Measurements from ENCODE around the gene SYF2.
"Not testable (repeated sequence)": the region's sequence is repeated elsewhere in the genome, so short reads cannot be mapped to it uniquely, and the experiment has no call there.

The SYF2 gene

DNA sequence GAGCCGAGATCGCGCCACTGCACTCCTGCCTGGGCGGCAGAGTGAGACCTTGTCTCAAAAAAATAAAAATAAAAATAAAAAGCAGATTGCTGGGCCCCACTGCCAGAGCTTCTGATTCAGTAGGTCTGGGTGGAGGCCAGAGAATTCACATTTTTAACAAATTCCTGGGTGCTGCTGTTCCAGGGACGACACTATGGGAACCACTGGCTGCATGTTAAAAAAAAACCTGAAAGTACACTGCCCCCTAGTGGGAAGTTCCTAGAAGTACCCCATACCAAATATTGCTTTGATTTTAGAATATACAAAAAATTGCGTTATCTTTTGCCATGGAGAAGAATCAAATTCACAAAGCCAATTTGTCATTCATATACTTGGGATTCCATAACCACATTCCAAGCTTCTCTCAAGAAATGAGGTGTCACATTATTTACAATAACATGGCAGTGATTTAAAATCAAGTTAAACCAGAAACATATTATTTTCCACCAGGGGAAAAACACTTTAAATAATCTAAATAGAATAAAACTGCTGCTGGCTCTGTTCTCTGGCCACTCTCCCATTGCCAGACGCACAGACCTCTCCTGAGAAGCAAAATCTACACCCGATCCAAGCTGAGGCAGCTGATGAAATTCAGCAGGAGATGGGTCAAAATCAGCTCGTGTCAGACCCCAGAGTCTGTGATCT is 27.4 kb downstream of the SYF2 start:
- DNase-seq, result peak; percentile 80

DNA sequence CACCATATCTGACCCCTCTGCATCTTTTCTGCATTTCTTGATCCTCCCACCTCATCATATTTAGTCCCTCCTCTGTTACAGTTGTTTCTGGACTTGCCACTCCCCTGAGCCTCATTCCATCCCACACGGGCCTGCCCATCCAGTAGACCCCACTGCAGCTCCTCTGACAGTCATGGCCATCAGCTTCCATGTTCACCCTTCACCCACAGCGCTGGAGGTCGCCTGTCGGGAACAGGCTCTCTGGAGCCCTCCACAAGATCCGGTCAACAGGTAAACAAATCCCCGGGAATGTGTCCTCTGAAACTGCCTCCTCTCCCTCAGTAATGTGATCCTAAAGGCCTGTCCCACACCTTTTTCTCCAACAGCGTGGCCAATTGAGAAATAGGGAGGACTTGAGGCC is 31.3 kb downstream of the SYF2 start:
- DNase-seq, result no peak

DNA sequence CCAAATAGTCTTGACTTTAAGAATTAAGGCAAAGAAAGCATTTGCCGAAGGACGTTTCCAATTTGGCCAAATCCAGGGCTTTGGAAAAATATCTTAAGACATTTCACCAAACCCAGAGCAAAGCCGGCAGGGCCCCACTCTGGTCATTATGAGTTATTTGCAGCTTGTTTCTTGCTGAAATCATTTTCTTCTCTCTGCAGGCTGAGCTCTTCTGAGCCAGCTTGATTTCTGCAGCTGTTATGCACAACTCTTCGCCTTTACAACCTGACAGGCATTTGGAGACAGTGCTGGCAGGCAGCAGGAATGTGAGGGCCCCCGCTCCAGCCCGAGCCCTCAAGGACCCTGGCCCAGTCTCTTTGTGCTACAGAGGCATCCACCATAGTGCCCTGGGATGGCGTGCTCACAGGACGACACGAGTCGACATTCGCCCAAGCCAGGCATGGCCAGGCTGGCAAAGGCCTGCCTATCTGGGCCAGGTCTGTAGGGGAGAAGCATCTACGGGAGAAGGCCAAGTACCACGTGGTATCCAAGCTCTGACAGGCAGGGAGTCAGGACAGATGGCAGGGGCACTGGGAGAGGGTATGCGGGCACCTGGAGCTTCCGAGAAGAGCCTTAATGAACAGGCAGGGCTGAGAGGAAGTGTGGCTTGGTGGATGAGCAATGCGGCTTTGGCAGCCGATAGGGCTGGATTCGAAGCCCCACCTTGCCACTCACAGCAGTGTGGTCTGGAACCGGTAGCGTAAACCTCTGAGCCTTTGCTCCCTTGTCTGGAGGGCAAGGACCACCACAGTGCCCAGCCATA is 32.3 kb downstream of the SYF2 start:
- DNase-seq, result no peak

DNA sequence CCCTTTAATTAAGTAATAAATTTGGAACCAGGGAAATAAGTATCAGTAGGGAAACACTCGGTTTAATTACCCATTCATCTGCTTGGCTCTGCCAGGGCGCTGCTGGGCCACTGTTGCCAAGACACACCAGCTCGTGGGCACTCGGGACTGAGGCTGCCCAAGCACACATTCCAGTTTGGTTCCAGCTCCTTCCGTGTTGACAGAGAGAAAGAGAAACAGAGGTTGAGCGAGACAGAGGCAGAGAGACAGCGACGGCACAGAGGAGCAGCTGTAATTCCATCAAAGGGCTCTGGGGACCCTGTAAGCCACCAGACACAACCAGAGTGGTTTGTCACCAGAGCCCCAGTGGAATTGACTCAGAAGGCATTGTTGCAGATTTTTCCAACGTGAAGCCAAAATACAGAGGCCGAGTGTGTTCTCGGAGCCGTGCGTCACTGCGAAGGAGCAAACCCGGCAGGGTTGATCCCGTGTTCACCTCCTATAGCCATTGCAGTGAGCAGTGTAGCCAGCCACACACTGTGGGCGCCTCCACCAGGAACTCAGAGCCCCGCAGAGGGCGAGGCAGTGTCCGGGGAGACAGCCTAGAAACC is 33.5 kb downstream of the SYF2 start:
- DNase-seq, result peak; percentile 57

GRCh38 chr1:25197982-25198662 is 34.2 kb downstream of the SYF2 start:
- DNase-seq, result peak; percentile 46

- DNase-seq, result no peak
Observed at GRCh38 chr1:25197235-25197975, 34.9 kb downstream of the SYF2 start.

- no peak for DNase-seq
Observed at GRCh38 chr1:25196830-25197229, 35.5 kb downstream of the SYF2 start.

DNA sequence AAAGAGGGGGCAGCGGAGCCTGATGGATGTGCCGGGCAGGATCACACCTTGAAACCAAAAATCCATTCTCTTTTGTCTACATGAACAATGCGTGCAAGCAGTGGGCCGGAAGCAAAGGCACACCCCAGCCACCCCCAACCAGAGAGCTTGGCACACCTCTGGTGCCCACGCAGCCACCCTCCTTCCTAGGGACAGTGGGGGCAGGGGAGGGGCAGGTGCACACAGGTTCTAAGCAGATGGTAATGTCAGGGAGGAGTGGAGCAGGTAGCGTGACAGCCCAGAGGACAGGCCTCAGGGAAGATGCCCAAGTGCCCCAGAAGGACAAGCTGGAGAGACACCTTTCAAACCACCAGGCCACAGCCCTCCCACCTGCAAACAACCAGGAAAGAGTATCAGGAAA is 36.5 kb downstream of the SYF2 start:
- no peak for DNase-seq

DNA sequence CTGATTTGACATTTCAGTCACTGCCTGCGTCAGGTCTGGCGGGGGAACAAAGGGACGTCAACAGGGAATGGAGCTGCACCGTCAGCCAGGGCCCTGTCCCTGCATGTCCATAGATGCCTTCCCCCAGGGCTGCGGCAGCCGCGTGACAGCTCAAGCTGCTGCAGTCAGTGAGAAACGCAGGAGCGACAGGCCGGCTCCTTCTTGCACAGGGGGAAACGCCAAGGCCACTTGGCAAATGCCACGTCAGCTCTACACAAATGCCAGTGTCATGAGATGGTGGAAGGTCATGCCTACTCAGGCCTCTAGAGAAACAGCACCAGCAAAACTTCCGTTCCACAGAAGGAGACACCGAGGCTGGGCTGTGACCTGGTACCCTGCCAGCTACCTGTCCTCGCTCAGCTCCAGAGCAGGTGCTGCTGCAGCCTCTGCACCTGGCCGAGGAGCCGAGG is 37.7 kb downstream of the SYF2 start:
- no peak for DNase-seq

DNA sequence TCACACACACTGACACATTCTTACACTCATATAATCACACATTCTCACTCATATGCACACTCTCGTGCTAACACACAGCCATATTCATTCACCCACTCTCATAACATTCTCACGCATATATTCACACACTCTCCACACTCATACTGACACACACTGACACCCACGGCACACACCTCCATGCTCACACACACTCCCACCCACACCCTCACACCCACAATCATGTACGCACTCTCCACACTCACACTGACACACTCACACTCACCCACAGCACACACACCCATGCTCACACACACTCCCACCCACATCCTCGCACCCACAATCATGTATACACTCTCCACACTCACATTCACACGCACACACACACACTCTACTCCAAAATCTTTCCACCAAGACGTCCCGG is 38.2 kb downstream of the SYF2 start:
- no peak for DNase-seq

GRCh38 chr1:25193229-25193628 is 39.1 kb downstream of the SYF2 start:
- DNase-seq, result no peak

DNA sequence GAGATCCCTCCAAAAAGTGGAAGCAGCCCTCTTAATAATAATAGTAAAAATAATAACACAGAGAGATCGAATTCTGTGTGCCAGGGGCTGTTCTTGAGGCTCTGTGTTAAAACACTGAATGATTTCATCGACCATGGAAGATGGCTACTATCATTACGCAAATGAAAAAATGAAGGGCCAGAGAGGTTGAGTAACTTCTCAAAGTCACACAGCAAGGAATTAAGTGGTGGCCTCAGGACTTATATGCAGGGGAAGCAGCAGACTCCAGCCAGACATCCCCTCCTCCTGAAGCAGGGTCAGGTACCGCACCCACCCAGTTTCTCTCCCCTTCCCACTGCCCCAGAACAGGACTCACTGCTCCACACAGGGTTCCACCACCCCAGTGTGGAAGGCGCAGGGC is 40.1 kb downstream of the SYF2 start:
- DNase-seq, result no peak

DNA sequence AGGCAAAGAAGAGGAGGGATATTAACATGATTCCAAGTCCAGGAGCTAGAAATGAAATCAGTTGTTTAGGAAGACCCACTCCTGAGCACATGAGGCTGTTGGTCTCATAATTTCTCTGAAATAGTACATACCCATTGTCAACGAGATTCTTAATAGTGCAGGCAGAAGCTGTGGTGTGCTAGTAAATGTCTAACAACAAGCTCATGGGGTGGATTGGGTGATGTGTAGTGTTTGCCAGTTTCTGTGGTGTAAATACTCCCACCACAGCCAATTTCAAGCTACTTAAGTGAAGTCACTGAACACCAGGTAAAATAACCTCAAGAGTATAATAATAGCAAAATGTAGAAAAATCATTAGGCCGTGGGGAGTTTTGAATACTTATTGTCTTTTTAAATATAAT is 42.0 kb downstream of the SYF2 start:
- DNase-seq, result no peak

DNA sequence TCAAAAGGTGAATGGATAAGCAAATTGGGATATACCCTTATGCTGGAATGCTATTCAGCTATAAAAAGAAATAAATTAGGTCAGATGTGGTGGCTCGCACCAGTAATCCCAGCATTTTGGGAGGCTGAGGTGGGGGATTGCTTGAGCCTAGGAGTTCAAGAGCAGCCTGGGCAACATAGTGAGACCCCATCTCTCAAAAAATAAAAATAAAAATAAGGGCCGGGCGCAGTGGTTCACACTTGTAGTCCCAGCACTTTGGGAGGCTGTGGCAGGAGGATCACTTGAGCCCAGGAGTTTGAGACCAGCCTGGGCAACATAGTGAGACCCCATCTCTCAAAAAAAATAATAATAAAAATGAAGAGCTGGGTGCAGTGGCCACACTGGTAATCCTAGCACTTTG is 44.4 kb downstream of the SYF2 start:
- DNase-seq, result not testable (repeated sequence)

DNA sequence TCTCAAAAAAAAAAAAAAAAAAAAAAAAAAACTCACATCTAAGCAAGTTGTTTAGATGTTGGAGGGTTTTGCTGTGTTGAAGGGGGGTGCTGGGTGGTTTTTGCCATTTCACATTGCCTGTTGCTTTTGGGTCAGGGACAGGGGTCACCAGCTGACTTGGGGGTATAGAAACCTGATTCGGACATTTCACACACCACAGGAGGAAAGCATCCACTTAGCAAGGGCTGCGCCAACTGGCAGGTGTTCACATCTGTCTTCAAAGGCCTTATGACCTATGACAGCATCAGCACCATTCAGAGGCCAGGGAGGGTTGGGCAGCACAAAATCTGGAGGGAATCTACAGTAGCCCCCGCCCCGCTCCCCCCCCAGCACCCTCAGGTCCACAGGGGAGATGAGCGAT is 45.2 kb downstream of the SYF2 start:
- DNase-seq, result no peak

- DNase-seq, result peak; percentile 52
Observed at GRCh38 chr1:25186161-25187007, 45.9 kb downstream of the SYF2 start.

- no peak for DNase-seq
Observed at GRCh38 chr1:25185409-25186160, 46.7 kb downstream of the SYF2 start.

DNA sequence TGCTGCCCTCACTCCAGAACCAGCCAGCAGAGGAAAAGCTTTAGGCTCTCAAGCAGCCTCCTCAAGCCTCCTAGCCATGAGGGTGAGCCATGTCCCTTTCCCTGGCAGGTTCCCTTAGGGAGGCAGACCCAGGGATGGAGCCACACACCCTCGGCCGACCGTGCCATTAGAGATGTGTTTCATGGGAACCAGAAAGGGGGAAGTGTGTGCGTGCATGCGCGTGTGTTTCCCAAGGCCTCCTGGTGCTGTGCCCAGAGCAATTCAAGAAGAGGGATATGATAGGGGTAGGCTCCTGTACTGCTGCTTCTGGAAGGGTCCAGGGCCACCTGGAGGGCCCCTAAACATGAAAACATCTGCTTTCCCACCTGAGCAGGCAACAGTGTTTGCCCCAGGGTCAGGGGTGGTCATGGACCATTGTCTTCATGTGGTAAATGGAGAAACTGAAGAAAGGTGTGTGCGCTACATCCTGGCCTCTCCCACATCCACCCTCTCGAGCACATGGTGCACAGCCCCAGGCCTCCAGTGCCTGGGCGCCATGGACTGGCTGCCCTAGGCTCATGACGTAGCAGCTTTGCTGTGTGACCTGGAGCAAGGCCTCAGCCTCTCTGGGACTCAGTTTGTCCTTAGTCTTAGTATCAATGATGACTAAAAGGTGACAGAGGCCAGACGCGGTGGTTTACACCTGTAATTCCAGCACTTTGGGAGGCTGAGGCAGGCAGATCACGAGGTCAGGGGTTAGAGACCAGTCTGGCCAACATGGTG is 48.1 kb downstream of the SYF2 start:
- DNase-seq, result no peak

GRCh38 chr1:25183126-25183980 is 48.9 kb downstream of the SYF2 start:
- no peak for DNase-seq
